GM12875 (cell line): ENCODE data around the gene TRIP10.

Experiments
- H3K4me3 ChIP-seq: one replicate; pipeline ENCODE4 v1.5.1; 2011; ENCODE audit warnings: low read depth, low read length, control low read depth
- TF ChIP-seq, protein P1 (sequence below): IDR thresholded peaks from 2 replicates; pipeline ENCODE4 v1.5.1; 2011; ENCODE audit warnings: low read depth, mild to moderate bottlenecking, control low read depth, inconsistent platforms, low read length, moderate library complexity, borderline replicate concordance; ENCODE audit not compliant: insufficient read depth

Gene TRIP10

GRCh38 chr19:6733338-6734095 is 6.0 kb upstream of the TRIP10 start:
- TF ChIP-seq, protein P1, sequence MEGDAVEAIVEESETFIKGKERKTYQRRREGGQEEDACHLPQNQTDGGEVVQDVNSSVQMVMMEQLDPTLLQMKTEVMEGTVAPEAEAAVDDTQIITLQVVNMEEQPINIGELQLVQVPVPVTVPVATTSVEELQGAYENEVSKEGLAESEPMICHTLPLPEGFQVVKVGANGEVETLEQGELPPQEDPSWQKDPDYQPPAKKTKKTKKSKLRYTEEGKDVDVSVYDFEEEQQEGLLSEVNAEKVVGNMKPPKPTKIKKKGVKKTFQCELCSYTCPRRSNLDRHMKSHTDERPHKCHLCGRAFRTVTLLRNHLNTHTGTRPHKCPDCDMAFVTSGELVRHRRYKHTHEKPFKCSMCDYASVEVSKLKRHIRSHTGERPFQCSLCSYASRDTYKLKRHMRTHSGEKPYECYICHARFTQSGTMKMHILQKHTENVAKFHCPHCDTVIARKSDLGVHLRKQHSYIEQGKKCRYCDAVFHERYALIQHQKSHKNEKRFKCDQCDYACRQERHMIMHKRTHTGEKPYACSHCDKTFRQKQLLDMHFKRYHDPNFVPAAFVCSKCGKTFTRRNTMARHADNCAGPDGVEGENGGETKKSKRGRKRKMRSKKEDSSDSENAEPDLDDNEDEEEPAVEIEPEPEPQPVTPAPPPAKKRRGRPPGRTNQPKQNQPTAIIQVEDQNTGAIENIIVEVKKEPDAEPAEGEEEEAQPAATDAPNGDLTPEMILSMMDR, result peak; percentile 49
- peak overlapping the region; percentile 12 for H3K4me3 ChIP-seq

DNA sequence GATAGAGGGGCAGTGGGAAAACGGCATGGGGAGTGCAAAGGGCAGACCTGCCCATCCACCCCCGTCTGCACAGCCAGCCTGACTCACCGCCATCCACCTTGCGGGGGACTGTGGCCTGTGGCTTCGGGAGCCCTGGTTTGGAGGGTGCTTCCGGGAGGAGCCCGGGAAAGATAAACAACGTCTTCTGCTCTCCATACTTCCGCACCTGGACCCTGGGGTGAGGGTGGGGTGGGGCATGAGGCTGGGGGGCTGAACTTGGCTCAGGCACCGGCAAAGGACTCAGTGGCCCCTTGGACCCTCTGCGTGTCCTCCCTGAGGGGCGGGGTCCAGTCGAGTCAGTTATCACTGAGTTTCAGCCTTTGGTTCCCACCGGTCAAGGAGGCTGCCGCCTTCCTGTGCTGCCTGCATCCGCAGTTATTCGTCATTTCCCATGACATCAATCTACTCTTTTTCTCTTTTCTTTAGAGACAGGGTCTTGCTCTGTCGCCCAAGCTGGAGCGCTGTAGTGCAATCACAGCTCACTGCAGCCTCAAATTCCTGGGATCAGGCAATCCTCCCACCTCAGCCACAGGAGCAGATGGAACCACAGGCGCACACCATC is 5.3 kb upstream of the TRIP10 start:
- TF ChIP-seq, protein P1, result no peak
- H3K4me3 ChIP-seq, result peak overlapping the region; percentile 12

- TF ChIP-seq, protein P1, result no peak
- no peak overlapping the region for H3K4me3 ChIP-seq
Measured at GRCh38 chr19:6735181-6735911, 4.1 kb upstream of the TRIP10 start.

- H3K4me3 ChIP-seq, result peak overlapping the region; percentile 86
- TF ChIP-seq, protein P1, result peak; percentile 86
Measured at GRCh38 chr19:6736169-6736916, 3.1 kb upstream of the TRIP10 start.

DNA sequence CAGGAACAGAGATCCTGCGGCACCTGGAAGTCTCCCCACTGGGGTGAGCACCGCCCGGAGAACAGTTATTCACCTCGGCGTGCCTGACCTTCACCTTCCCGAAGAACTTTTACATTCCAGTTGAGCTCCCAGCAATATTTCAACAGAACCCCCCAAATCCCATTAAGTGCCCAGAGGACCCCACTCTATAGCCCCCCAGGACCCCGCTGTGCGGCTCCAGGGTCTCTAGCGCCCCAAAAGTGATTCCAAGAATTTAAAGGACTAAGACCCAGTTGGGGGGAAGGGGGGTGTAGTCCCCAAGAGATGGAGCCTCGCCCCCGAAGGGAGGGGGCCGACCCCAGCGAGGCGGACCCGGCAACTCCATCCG is 2.6 kb upstream of the TRIP10 start:
- TF ChIP-seq, protein P1, result no peak

DNA sequence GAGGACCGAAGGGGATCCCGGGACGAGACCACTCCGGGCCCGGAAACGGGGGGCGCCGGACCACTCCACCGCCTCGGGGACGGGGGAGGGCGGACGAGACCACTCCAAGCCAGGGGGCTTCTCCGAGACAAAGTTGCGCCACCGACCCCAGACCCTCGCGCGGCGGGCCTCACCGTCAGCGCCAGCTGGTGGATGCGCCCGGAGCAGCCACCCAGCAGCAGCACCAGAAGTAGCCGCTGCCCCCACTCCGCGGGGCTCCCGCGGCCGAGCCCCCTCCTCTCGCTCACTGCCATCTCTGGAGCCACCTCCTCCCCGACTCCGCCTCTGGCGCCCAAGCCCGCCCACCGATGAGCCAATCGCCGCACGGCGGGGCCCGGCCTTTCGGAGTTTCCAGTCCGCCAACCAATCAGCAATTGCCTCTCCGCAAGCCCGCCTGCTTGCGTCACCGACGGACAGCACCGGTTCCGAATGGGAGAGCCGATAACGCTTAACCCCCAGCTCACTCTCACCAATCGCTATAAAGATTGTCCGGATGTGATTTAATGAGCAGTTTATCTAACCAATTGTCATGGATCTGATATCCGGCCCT is 2.1 kb upstream of the TRIP10 start, which contains the start of gene GPR108:
Gene GPR108, minus strand, starts transcription at position 297 of the 589 bp plus-strand sequence. Its CDS starts 4 bp downstream, at position 293.
- H3K4me3 ChIP-seq, result peak within 1 kb of the TSS; percentile 86
- TF ChIP-seq, protein P1, result no peak

More for the DNA sequence above, 2.6 kb upstream of the TRIP10 start:
- peak overlapping the region; percentile 86 for H3K4me3 ChIP-seq
